C4-2B (cell line): ENCODE data around the gene AGAP1.

Experiments used
- ZFX ChIP-seq: fragments of 450-650 bp; IDR thresholded peaks from 2 replicates; pipeline ENCODE4 v1.6.1; 2017
- TF ChIP-seq, protein P1 (sequence below): fragments of 450-650 bp; conservative IDR thresholded peaks from 2 replicates; pipeline ENCODE4 v1.5.1; 2017; ENCODE audit warnings: mild to moderate bottlenecking

DNA sequence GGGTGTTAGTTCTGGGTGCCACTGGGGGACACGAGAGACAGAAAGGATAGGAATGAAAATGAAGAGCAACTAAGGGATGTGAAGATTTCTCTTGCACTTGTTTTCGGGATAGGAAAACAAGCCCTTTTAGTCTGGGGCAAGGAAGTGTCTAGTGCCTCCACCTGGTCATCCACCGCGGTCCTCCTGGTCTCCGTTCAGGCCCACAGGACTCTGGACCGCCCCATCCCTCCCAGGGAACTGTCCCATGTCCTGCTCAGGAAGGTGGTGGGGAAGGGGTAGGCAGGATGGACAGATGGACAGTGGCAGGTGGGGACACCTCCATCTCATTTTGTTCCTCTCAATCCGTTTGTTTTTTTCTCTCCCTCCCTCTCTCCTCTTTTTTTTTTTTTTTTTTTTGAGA is 45.9 kb downstream of the AGAP1 start:
- TF ChIP-seq, protein P1, sequence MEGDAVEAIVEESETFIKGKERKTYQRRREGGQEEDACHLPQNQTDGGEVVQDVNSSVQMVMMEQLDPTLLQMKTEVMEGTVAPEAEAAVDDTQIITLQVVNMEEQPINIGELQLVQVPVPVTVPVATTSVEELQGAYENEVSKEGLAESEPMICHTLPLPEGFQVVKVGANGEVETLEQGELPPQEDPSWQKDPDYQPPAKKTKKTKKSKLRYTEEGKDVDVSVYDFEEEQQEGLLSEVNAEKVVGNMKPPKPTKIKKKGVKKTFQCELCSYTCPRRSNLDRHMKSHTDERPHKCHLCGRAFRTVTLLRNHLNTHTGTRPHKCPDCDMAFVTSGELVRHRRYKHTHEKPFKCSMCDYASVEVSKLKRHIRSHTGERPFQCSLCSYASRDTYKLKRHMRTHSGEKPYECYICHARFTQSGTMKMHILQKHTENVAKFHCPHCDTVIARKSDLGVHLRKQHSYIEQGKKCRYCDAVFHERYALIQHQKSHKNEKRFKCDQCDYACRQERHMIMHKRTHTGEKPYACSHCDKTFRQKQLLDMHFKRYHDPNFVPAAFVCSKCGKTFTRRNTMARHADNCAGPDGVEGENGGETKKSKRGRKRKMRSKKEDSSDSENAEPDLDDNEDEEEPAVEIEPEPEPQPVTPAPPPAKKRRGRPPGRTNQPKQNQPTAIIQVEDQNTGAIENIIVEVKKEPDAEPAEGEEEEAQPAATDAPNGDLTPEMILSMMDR, result no peak
- TF ChIP-seq ZFX, result no peak
